Neuronal stem cell (in vitro differentiated cells): ENCODE data around the gene SYNE2.
A peak's percentile ranks its signal among the peaks of the same experiment; 100 is the strongest.

Source experiments
- DNase-seq: peaks from one replicate; pipeline ENCODE4 v3.0.0-alpha.2; 2013; ENCODE audit warnings: low spot score
- H2AFZ ChIP-seq: one replicate; pipeline ENCODE4 v1.6.1; 2013; ENCODE audit warnings: mild to moderate bottlenecking, low read length, inconsistent platforms
- H2AK5ac ChIP-seq: 2 replicates; pipeline ENCODE4 v1.6.1; 2013; ENCODE audit warnings: low read depth, mild to moderate bottlenecking, inconsistent platforms, low read length, moderate library complexity, mixed read lengths
- H2BK120ac ChIP-seq: 2 replicates; pipeline ENCODE4 v1.6.1; 2013; ENCODE audit warnings: low read depth, mild to moderate bottlenecking, inconsistent platforms, low read length, moderate library complexity, mixed read lengths
- H2BK12ac ChIP-seq: one replicate; pipeline ENCODE4 v1.6.1; 2013; ENCODE audit warnings: low read length, inconsistent platforms
- H2BK15ac ChIP-seq: 2 replicates; pipeline ENCODE4 v1.6.1; 2013; ENCODE audit warnings: mild to moderate bottlenecking, low read length, inconsistent platforms, mixed read lengths
- H2BK5ac ChIP-seq: one replicate; pipeline ENCODE4 v1.6.1; 2013; ENCODE audit warnings: inconsistent platforms, mild to moderate bottlenecking, low read length, moderate library complexity
- H3K14ac ChIP-seq: one replicate; pipeline ENCODE4 v1.6.1; 2013; ENCODE audit warnings: low read length, inconsistent platforms
- H3K18ac ChIP-seq: 2 replicates; pipeline ENCODE4 v1.6.1; 2013; ENCODE audit warnings: low read length, inconsistent platforms
- H3K23ac ChIP-seq: 2 replicates; pipeline ENCODE4 v1.6.1; 2013; ENCODE audit warnings: low read depth, mild to moderate bottlenecking, mixed read lengths, low read length, inconsistent platforms; ENCODE audit not compliant: poor library complexity
- H3K27ac ChIP-seq: replicated peaks from 3 replicates; pipeline ENCODE4 v1.5.1; 2013; ENCODE audit warnings: low read length, inconsistent platforms
- H3K27me3 ChIP-seq, 3 experiments: 2 replicates each; pipeline ENCODE4 v1.6.1; 2013; ENCODE audit warnings: low read length in 3 of 3, mild to moderate bottlenecking in 2 of 3, inconsistent platforms in 1 of 3, low read depth in 1 of 3, mixed read lengths in 1 of 3, moderate library complexity in 1 of 3; ENCODE audit not compliant: control insufficient read depth in 3 of 3, insufficient read depth in 3 of 3
- H3K36me3 ChIP-seq, 2 donors: replicated peaks in 1 of 2; 2 replicates each; pipeline ENCODE4 v1.6.1; 2013; ENCODE audit warnings: low read length in 2 of 2; ENCODE audit not compliant: control insufficient read depth in 2 of 2, insufficient read depth in 2 of 2
- H3K4ac ChIP-seq: 2 replicates; pipeline ENCODE4 v1.6.1; 2013; ENCODE audit warnings: inconsistent platforms, mild to moderate bottlenecking, low read length, moderate library complexity
- H3K4me1 ChIP-seq, 2 donors: 1 replicate in 1 of 2; 2 replicates in 1 of 2; pipeline ENCODE4 v1.6.1; 2013; ENCODE audit warnings: low read length in 2 of 2, low read depth in 1 of 2; ENCODE audit not compliant: control insufficient read depth in 2 of 2, insufficient read depth in 1 of 2
- H3K4me2 ChIP-seq: one replicate; pipeline ENCODE4 v1.6.1; 2013; ENCODE audit warnings: mild to moderate bottlenecking, low read length, inconsistent platforms; ENCODE audit not compliant: insufficient read depth, poor library complexity, severe bottlenecking
- H3K4me3 ChIP-seq, 2 donors: 2 replicates each; pipeline ENCODE4 v1.5.1; 2013; ENCODE audit warnings: low read length in 2 of 2, mild to moderate bottlenecking in 2 of 2, inconsistent platforms in 1 of 2, moderate library complexity in 1 of 2
- H3K79me1 ChIP-seq: one replicate; pipeline ENCODE4 v1.6.1; 2013; ENCODE audit warnings: low read depth, mild to moderate bottlenecking, inconsistent platforms, low read length, moderate library complexity
- H3K9ac ChIP-seq: one replicate; pipeline ENCODE4 v1.6.1; 2013; ENCODE audit warnings: mild to moderate bottlenecking, low read depth, low read length, inconsistent platforms; ENCODE audit not compliant: poor library complexity
- H3K9me3 ChIP-seq, 2 donors: replicated peaks in 1 of 2; 2 replicates each; pipeline versions ENCODE3 to v1.6.1; 2013; ENCODE audit warnings: low read length in 2 of 2, mild to moderate bottlenecking in 2 of 2, inconsistent platforms in 1 of 2, low read depth in 1 of 2, mixed read lengths in 1 of 2, moderate library complexity in 1 of 2; ENCODE audit not compliant: control insufficient read depth in 2 of 2, insufficient read depth in 1 of 2
- H4K8ac ChIP-seq: one replicate; pipeline ENCODE4 v1.6.1; 2013; ENCODE audit warnings: low read depth, mild to moderate bottlenecking, inconsistent platforms, low read length, moderate library complexity
- H4K91ac ChIP-seq: one replicate; pipeline ENCODE4 v1.6.1; 2013; ENCODE audit warnings: low read length, low read depth, mild to moderate bottlenecking, inconsistent platforms; ENCODE audit not compliant: poor library complexity
- WGBS, 2 donors: extraction: QIAGEN DNeasy Blood & Tissue Kit; methylation state at CpG; one replicate each; pipeline ENCODE4 v1.1.7; 2013; ENCODE audit warnings: missing lambda C conversion rate in 2 of 2, mixed read lengths in 1 of 2; ENCODE audit not compliant: insufficient read length in 2 of 2, insufficient replicate concordance in 1 of 2; ENCODE audit errors: extremely low coverage in 2 of 2; 5-methylcytosine and 5-hydroxymethylcytosine counted together

SYNE2 gene

DNA sequence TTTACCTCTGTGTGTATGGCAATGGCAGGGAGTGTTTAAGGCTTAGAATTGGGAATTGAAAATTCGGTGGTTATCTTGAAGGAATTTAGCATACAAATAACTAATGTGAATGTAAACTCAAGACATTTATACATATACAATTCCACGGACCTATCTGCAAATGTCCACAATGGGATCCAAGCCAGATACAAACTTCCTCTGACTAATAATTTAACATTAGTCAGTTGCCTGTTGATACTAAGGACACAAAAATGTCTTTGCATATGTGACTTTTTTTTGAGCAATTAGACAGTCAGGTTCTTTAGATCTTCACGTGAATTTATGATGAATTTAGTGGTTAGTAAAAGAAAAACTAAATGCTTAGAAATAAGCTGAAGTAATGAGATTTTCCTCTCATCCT lies 400.9 kb downstream of the SYNE2 start:
- H3K14ac ChIP-seq = no peak overlapping the region
- no peak overlapping the region for H3K9ac ChIP-seq
- H3K23ac ChIP-seq = no peak overlapping the region
- H3K18ac ChIP-seq = no peak overlapping the region
- H2AFZ ChIP-seq = no peak overlapping the region
- no peaks in the 10 kb centered on the region for H3K36me3 ChIP-seq
- H2AK5ac ChIP-seq = no peak overlapping the region
- H3K27me3 ChIP-seq = no peaks in the 10 kb centered on the region
- no CpG with 5 or more reads among the region's 3 CpGs for WGBS, 2 donors
- no peak overlapping the region for H2BK12ac ChIP-seq
- no peak overlapping the region for H3K4me2 ChIP-seq
- H2BK15ac ChIP-seq = no peak overlapping the region
- no peak for DNase-seq
- H2BK120ac ChIP-seq = no peak overlapping the region
- H3K4me1 ChIP-seq = peaks cover 5 to 13% of the 10 kb centered on the region in 2 donors
- no peak overlapping the region for H3K4ac ChIP-seq
- no peak overlapping the region for H2BK5ac ChIP-seq
- H3K4me3 ChIP-seq = no peak overlapping the region
- no peak overlapping the region for H4K8ac ChIP-seq
- H4K91ac ChIP-seq = no peak overlapping the region
- no peak overlapping the region for H3K27ac ChIP-seq
- no peaks in the 10 kb centered on the region for H3K79me1 ChIP-seq
- H3K9me3 ChIP-seq = no peaks in the 10 kb centered on the region

DNA sequence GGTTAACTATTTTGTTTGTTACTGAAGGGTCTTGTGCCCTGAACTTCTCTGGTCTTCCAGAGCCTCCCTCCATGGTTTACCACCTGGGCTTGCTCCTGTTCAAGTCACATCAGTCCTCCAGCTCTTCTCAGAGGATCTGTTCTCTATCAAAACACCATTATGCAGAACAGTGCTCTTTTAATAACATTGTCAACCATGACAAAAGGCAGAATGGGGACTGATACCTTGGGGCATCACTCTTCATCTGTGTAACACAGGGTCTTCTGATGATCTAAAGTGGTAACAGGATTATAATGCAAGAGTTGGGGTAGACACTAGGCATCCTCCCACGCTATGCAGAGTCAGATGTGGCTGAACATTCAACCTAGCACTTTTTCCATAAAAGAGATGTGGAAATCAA lies 403.0 kb downstream of the SYNE2 start:
- H4K8ac ChIP-seq = no peak overlapping the region
- H3K18ac ChIP-seq = no peak overlapping the region
- H3K4me2 ChIP-seq = no peak overlapping the region
- peaks cover 0 to 2% of the 10 kb centered on the region in 2 donors for H3K9me3 ChIP-seq
- H3K27ac ChIP-seq = no peak overlapping the region
- no peak overlapping the region for H3K4me3 ChIP-seq
- H2BK12ac ChIP-seq = no peak overlapping the region
- no peak overlapping the region for H3K4ac ChIP-seq
- no peak overlapping the region for H2BK120ac ChIP-seq
- no peak overlapping the region for H3K23ac ChIP-seq
- no peak for DNase-seq
- no peak overlapping the region for H2AFZ ChIP-seq
- H3K36me3 ChIP-seq = no peaks in the 10 kb centered on the region
- no peaks in the 10 kb centered on the region for H3K27me3 ChIP-seq
- H3K14ac ChIP-seq = no peak overlapping the region
- H4K91ac ChIP-seq = no peak overlapping the region
- no peak overlapping the region for H2BK5ac ChIP-seq
- no peak overlapping the region for H3K9ac ChIP-seq
- H2BK15ac ChIP-seq = no peak overlapping the region
- WGBS, 2 donors = no CpG with 5 or more reads among the region's 1 CpG
- peaks cover 0 to 6% of the 10 kb centered on the region in 2 donors for H3K4me1 ChIP-seq
- H2AK5ac ChIP-seq = no peak overlapping the region
- H3K79me1 ChIP-seq = no peaks in the 10 kb centered on the region

DNA sequence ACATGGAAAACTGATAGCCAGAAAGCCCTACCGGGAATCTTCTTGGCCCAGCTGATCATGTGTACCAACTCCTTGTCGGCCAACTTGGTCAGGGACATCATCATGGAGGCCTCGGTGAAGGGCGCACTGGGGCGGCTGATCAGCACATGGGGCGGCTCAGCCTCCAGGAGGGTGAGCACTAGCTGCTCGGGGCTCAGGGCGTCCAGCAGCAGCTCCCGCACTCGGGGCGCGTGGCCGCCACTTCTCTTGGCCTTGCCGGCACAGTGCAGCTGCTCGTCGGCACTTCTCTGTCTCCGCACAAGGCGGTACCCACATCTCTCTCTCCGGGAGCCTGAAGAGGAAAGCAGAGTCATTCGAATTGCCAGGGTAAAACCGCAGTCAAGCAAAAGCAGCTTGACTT lies 407.6 kb downstream of the SYNE2 start:
- Histone ChIP-seq H3K4me2 (no peak overlapping the region), H3K14ac (no peak overlapping the region), H3K9ac (no peak overlapping the region), H2BK15ac (no peak overlapping the region), H3K36me3 (no peaks in the 10 kb centered on the region), H3K79me1 (no peaks in the 10 kb centered on the region), H3K4me1 (peaks cover 0 to 2% of the 10 kb centered on the region in 2 donors), H3K18ac (no peak overlapping the region), H3K23ac (no peak overlapping the region), H3K4ac (no peak overlapping the region), H2BK5ac (no peak overlapping the region), H3K9me3 (peaks cover 0 to 3% of the 10 kb centered on the region in 2 donors), H2AK5ac (no peak overlapping the region), H3K27me3 (no peaks in the 10 kb centered on the region), H2BK12ac (no peak overlapping the region), H2BK120ac (no peak overlapping the region), H3K27ac (no peak overlapping the region), H4K8ac (no peak overlapping the region), H4K91ac (no peak overlapping the region), H3K4me3 (no peak overlapping the region), H2AFZ (no peak overlapping the region)
- WGBS, 2 donors = no CpG with 5 or more reads among the region's 21 CpGs
- DNase-seq = no peak

DNA sequence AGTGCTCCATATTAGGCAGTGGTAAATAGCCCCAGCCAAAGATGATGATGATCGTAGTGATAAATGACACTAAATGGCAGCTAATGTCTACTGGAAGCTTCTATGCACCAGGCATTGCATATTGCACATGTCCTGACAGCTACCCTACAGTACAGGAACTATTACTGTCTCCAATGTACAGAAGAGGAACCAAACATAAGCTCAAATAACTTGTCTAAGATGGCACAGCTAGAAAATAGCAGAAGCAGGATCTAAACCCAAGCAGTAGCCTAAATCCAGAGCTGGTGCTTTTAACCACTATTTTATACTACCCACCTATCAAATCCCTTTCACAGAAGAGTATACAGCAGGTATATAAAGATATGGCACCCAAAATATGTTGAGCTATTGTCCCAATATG lies 412.4 kb downstream of the SYNE2 start:
- peaks cover 0 to 1% of the 10 kb centered on the region in 2 donors for H3K9me3 ChIP-seq
- no peak overlapping the region for H4K91ac ChIP-seq
- no peak overlapping the region for H3K9ac ChIP-seq
- no peak overlapping the region for H4K8ac ChIP-seq
- H3K27me3 ChIP-seq = no peaks in the 10 kb centered on the region
- no peak overlapping the region for H2AFZ ChIP-seq
- peak overlapping the region; percentile 0 for H2BK12ac ChIP-seq
- H2BK15ac ChIP-seq = no peak overlapping the region
- H2BK5ac ChIP-seq = no peak overlapping the region
- H3K4ac ChIP-seq = no peak overlapping the region
- H3K27ac ChIP-seq = no peak overlapping the region
- H3K4me3 ChIP-seq = no peak overlapping the region
- H2AK5ac ChIP-seq = no peak overlapping the region
- no CpG with 5 or more reads among the region's 1 CpG for WGBS, 2 donors
- H3K4me1 ChIP-seq = peaks cover 0 to 4% of the 10 kb centered on the region in 2 donors
- no peaks in the 10 kb centered on the region for H3K36me3 ChIP-seq
- DNase-seq = no peak
- no peak overlapping the region for H3K23ac ChIP-seq
- no peak overlapping the region for H2BK120ac ChIP-seq
- no peaks in the 10 kb centered on the region for H3K79me1 ChIP-seq
- H3K14ac ChIP-seq = no peak overlapping the region
- H3K18ac ChIP-seq = no peak overlapping the region
- no peak overlapping the region for H3K4me2 ChIP-seq
